ENCODE measurements around the gene SLC9A6.

Gene SLC9A6

DNA sequence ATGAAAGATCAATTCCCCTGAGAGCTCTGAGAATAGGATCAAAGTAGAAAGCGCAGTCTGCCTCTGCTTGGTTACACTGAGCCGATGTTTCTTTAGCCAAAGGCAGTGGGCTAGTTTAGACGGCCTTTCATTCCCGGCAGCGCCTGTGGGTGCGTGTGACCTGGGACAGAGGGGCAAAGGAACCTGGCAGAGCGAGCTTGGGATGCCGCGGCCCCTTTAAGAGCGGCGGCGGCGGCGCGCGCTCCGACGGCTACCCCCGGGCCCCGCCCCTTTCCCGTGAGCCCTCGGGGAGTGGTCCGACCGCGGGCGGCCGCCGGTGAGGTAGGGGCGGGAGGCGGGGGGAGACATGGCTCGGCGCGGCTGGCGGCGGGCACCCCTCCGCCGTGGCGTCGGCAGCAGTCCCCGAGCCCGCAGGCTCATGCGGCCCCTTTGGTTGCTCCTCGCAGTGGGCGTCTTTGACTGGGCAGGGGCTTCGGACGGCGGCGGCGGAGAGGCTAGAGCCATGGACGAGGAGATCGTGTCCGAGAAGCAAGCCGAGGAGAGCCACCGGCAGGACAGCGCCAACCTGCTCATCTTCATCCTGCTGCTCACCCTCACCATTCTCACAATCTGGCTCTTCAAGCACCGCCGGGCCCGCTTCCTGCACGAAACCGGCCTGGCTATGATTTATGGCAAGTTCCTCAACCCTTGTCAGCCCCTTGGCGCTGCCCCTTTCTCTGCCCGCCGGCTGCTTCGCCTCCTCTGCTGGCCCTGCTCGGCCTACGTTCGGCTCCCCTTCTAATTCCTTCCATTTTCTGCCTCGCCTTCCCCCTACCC is at the start of gene SLC9A6:
Gene SLC9A6 (plus strand): TSS at position 279 of the 816 bp plus-strand sequence. CDS start 224 bp downstream, at position 503.
- peak; percentile 20 to 24 for DNase-seq (ENCODE audit: low read depth in 2 of 2)

DNA sequence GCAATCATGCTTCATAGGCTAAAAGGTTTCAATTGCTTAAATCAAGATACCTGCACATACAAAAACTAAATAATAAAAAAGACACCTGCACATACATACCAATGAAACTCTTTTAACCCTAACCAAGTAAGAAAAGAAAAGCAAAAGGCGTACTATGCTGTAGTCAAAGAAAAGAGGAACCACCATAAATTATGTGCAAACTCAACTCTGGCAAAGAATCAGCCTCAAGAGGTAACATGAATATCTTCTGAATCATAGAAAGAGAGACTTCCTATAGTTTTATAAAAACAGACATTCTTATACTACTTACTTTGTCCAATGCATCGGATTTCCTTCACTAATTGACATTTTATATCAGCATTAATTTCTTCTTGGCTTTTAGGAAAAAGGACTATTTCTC is 40.7 kb upstream of the SLC9A6 start:
- DNase-seq (ENCODE audit: low read depth in 2 of 2), result no peak

- DNase-seq (ENCODE audit: low read depth in 2 of 2), result no peak
Observed at GRCh38 chrX:135951291-135951690, 33.9 kb upstream of the SLC9A6 start.

- no peak for DNase-seq (ENCODE audit: low read depth in 2 of 2)
Observed at GRCh38 chrX:135973025-135973547, 12.1 kb upstream of the SLC9A6 start.

GRCh38 chrX:135973548-135974278 is 11.5 kb upstream of the SLC9A6 start, which contains the start of gene MMGT1:
TSS of gene MMGT1 (minus strand) at chrX:135973988. CDS start at chrX:135973675, 313 bp downstream.
- DNase-seq (ENCODE audit: low read depth in 2 of 2), result peak; percentile 61 to 72

DNA sequence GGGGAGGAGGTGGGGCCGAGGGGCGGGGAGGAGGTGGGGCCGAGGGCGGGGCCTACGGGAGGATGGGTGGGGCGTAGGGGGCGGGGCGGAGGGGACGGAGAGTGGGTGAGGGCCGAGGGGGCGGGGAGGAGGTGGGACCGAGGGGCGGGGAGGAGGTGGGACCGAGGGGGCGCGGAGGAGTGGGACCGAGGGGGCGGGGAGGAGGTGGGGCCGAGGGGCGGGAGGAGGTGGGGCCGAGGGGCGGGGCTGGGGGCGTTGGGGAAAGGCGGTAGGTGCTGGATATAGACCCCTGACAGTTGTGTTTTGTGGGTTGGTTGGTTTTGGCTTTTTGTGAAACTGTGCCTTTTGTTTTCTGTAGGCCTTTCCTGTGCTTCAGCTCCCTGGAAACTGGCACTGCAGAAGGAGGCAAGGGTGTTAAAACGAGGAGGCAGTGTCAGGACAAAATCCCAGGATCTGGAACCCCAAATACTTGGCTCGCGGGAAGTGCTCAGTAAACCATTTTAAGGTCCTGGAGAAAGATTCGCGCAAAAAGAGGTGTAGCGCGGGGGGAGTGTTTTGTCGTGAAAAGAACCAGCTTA is 10.9 kb upstream of the SLC9A6 start:
- DNase-seq (ENCODE audit: low read depth in 2 of 2), result peak; percentile 43 to 53

- DNase-seq (ENCODE audit: low read depth in 2 of 2), result no peak
Observed at GRCh38 chrX:135975421-135975820, 9.8 kb upstream of the SLC9A6 start.

- no peak for DNase-seq (ENCODE audit: low read depth in 2 of 2)
Observed at GRCh38 chrX:135977611-135978010, 7.6 kb upstream of the SLC9A6 start.

GRCh38 chrX:135981010-135981409 is 4.2 kb upstream of the SLC9A6 start:
- DNase-seq (ENCODE audit: low read depth in 2 of 2), result no peak

DNA sequence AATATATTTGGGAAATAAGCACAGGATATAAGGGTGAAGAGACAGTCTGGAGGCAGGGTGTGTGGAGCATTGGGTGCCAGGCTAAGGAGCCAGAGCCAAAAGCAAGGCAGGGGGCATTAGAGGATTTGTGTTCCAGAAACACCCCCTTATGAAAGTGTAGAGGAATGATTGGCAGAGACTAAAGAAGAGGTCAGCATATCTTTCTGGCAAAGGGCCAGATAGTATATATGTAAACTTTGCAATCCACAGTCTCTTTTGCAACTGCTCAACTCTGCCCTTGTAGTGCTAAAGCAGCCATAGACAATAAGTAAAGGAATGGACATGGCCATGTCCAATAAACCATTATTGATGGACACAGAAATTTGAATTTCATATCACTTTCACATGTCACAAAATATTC is 3.6 kb upstream of the SLC9A6 start:
- DNase-seq (ENCODE audit: low read depth in 2 of 2), result no peak

GRCh38 chrX:135982860-135983259 is 2.4 kb upstream of the SLC9A6 start:
- DNase-seq (ENCODE audit: low read depth in 2 of 2), result no peak

DNA sequence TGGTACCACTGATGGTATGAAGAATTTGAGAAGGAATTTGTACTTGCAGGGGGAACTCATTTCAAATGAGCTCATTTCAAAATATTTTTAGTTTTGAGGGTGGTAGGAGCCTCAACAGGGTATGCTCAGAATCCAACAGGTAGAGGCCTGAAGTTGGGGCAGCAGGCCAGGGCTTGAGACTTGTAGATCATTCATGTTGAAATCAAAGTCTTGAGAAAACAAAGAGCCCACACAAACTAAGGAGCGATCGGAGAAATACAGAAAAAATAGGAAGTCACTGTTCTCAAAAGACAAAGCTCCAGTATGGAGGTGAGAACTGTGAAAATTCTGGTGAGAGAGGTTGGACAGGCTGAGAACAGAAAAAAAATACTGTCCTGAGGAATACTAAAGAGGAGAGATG is 979 bp upstream of the SLC9A6 start:
- no peak for DNase-seq (ENCODE audit: low read depth in 2 of 2)

GRCh38 chrX:135984791-135985156 is 461 bp upstream of the SLC9A6 start:
- no peak for DNase-seq (ENCODE audit: low read depth in 2 of 2)

GRCh38 chrX:135985973-135986310 is 707 bp downstream of the SLC9A6 start:
- DNase-seq (ENCODE audit: low read depth in 2 of 2), result no peak

- DNase-seq (ENCODE audit: low read depth in 2 of 2), result no peak
Observed at GRCh38 chrX:135988245-135988644, 3.0 kb downstream of the SLC9A6 start.

DNA sequence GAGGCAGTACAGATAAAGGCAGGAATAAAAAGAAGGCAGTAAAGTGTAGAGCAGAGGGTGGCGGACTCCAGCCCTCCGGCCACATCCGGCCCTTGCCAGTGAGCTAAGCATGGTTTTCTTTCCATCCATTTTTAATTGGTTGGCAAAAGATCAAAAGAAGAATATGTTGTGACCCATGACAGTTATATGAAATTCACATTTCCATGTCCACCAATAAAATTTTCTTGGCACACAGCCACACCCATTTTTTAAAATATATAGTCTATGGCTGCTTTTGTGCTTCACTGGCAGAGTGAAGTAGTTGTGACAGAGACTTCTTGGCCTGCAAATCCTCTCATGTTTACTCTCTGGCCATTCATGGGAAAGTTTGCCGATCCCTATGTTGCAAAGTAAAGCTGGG is 29.8 kb downstream of the SLC9A6 start:
- DNase-seq (ENCODE audit: low read depth in 2 of 2), result no peak

- no peak for DNase-seq (ENCODE audit: low read depth in 2 of 2)
Observed at GRCh38 chrX:136016881-136017280, 31.6 kb downstream of the SLC9A6 start.

GRCh38 chrX:136019226-136019625 is 34.0 kb downstream of the SLC9A6 start:
- no peak for DNase-seq (ENCODE audit: low read depth in 2 of 2)

- no peak for DNase-seq (ENCODE audit: low read depth in 2 of 2)
Observed at GRCh38 chrX:136021160-136021559, 35.9 kb downstream of the SLC9A6 start.

GRCh38 chrX:136021903-136022302 is 36.7 kb downstream of the SLC9A6 start:
- DNase-seq (ENCODE audit: low read depth in 2 of 2), result no peak

GRCh38 chrX:136025091-136025490 is 39.9 kb downstream of the SLC9A6 start:
- no peak for DNase-seq (ENCODE audit: low read depth in 2 of 2)

DNA sequence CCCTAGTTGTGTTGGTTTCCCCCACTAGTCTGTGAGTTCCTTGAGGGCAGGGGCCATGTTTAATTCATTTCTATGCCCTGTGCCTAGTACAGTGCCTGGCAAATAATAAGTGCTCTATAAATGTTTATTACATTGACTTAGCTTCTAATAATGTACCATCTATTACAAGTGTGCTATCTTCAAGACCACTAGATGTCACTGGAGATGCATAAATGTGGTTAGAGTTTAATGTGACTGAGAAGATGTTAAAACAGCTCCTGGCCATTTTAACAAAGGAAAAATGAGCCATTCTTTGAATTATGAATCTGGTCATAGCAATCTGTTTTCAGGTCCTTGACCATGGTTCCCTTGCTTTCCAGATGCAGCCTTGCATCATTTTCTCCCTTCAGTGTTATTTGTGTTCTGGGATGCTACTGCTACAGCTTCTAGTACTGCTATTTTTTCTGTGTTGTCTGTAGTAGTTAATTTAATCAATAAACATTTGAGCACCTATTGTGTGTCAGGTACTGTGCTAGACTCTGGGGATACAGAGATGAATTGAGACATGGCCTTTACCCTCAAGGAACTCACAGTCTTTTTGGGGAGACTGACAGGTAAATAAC is 43.2 kb downstream of the SLC9A6 start:
- no peak for DNase-seq (ENCODE audit: low read depth in 2 of 2)
